D721Med (cell line): ENCODE measurements around the gene RSBN1.

Source experiments
- DNase-seq: peaks from one replicate; pipeline ENCODE4 v3.0.0; 2011; ENCODE audit warnings: low spot score; ENCODE audit not compliant: insufficient read length
- FAIRE-seq: peaks from 2 replicates; lab custom pipeline; 2011; peaks lifted over from hg19 to GRCh38; lab: Jason Lieb, UNC
- TF ChIP-seq, protein P1 (sequence below): IDR thresholded peaks from 2 replicates; pipeline ENCODE4 v1.5.1; 2012; ENCODE audit warnings: mild to moderate bottlenecking, control low read depth; ENCODE audit not compliant: insufficient read depth; ENCODE audit errors: missing control alignments

RSBN1 gene

DNA sequence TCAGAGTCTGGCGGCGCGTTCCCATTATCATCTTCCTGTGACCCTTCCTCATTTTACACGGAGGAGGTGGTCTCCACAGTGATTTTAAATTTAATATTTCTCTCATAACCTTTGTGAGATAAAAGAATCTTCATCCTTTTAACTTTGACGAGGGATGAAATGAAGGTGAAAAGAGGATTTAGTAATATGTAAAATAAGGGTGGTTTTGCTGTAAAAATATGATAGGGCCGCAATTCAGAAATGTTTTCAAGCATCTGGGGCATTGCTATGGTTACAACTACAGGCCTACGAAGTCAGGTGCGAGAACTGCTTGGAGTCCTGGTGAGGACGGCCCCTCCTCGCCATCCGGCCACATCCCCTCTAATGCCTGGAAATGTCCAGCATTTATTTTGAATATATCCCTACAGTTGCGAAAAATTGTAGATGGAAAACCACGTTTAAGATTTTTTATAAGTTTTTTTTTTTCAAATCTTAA, 422 bp upstream of the RSBN1 start:
- FAIRE-seq (no peak), DNase-seq (no peak)
- TF ChIP-seq, protein P1, sequence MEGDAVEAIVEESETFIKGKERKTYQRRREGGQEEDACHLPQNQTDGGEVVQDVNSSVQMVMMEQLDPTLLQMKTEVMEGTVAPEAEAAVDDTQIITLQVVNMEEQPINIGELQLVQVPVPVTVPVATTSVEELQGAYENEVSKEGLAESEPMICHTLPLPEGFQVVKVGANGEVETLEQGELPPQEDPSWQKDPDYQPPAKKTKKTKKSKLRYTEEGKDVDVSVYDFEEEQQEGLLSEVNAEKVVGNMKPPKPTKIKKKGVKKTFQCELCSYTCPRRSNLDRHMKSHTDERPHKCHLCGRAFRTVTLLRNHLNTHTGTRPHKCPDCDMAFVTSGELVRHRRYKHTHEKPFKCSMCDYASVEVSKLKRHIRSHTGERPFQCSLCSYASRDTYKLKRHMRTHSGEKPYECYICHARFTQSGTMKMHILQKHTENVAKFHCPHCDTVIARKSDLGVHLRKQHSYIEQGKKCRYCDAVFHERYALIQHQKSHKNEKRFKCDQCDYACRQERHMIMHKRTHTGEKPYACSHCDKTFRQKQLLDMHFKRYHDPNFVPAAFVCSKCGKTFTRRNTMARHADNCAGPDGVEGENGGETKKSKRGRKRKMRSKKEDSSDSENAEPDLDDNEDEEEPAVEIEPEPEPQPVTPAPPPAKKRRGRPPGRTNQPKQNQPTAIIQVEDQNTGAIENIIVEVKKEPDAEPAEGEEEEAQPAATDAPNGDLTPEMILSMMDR, result no peak

DNA sequence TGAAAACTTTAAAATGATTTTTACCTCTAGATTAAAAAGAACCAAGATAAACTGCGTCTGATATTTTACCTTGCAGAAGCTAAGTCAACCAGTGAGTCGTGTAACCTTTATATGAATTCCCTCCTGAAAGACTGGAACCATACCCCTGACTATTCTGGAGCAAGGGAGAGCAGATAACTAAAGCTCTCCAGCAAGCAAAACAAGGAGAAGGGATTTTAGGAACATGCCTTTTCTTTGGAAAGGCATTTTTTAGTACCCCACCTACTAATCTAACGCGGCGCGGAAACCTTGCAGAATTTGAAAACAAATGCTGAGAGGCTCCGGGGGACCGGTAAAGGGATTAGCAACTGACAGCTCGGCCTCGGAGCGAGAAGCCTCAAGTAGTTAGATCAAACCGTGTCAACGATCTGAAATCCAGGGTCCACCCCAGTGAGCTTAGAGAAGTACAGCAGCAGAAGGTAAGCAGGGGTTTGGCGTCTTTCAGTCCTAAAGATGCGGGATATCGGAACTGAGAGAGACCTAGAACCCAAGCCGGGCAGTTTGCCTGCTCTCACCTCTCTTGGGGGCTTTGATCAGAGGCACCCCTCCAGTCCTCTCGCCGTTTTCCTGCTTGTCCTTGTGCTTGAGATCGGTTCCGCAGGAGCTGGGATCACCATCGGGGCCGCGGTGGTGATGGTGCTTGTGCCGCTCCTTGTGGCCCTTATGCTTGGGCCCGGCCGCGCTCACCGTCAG, 954 bp downstream of the RSBN1 start:
- FAIRE-seq (no peak), DNase-seq (no peak)
- TF ChIP-seq, protein P1, result no peak

DNA sequence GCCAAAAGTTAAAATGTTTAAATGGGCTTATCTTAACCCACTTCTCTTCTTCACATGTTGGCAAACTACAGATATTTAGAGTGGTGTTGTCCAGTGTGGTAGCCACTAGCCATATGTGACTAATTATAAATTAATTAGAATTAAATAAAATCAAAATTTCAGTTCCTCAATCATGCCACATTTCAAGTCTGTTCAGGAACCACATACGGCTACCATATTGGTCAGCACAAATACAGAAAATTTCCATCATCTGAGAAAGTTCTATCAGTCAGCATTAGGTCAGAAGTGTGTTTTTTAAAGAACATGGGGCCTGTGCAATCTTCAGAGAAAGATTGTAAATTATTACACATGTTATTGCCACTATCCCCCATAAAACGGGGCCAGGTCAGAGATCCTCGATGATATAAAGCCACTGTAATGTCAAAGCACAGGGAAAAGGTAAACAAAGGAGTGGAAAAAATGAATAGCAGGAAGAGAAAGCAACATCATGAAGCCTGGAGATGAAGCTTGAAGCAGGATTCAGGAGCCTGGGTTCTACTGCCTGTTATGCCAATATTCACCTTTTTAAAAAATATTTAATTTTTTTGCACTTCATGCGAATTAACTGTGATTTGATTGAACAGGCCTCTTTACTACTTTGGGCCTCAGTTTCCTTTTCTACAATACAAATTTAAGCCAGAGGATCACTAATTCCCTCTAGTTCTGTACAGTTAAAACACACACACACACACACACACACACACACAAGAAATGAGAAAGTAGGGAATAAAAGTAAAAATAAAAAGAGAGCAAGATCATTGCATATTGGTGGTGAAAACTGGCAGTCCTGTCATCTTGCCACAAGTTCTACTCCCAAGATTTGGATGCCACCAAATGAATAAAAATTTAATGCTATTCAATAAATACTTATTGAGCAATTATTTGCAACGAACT, 2.3 kb downstream of the RSBN1 start:
- FAIRE-seq, result no peak
- TF ChIP-seq, protein P1, result no peak
- DNase-seq, result no peak

DNA sequence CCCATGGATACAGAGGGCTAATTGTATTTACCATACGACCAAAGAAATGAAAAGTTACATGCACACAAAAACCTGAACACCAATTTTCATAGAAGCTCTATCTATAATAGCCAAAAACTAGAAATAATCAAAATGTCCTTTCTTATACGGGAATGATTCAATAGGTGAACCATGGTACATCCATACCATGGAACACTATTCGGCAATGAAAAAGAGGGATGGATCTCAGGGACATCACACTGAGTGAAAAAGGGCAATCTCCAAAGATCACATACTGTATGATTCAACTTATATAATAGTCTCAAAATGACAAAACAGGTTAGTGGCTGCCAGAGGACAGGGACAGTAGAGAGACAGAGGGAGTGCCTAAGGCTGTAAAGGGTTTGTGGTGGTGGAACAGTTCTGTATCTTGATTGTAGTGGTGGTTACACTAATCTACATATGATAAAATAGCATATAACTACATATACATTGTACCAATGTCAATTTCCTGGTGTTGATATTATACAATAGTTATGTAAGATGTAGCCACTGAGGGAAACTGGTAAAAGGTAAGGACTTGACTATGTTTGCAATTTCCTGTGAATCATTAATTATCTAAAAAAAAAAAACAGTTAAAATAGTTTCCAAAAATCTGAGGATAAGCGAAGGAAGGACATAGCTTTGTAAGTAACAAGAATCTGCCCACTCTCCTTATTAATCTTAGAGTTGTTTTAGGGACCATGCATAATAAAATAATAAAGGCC, 3.7 kb downstream of the RSBN1 start:
- TF ChIP-seq, protein P1, result no peak
- DNase-seq (no peak), FAIRE-seq (no peak)

DNA sequence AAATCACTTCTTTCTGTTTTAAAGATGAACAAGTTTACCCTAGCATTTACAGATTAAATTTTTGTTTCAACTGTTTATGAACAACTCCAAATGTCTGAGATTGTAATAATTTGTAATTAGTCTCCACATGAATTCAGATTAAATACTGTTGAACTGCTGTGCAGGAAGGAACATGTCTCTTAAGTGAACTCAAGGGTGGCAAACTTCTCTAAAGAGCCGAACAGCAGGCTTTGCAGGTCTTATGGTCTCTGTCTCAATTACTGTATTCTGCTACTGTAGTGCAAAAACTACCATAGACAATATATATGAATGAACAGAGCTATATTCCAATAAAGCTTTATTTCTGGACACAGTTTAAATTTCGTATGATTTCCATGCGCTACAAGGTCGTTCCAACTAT, 6.6 kb downstream of the RSBN1 start:
- DNase-seq, result no peak
- TF ChIP-seq, protein P1, result no peak
- no peak for FAIRE-seq

DNA sequence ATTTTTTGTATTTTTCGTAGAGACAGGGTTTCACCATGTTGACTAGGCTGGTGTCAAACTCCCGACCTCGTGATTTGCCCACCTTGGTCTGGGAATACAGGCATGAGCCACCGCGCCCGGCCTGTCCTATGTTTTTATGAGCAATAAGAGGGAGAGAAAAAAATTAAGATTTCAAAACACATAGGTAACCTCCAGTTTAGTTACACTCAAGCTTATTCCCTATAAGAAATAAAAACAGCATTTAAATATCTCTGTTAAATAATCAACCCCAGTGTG, 7.1 kb downstream of the RSBN1 start:
- DNase-seq (no peak), FAIRE-seq (no peak)
- TF ChIP-seq, protein P1, result no peak
